Fibroblast of skin of right biceps (primary cell): Measurements from ENCODE around the gene CREBBP.

Experiments
- DNase-seq: peaks from one replicate; pipeline ENCODE4 v3.0.0-alpha.2; 2013

CREBBP gene

DNA sequence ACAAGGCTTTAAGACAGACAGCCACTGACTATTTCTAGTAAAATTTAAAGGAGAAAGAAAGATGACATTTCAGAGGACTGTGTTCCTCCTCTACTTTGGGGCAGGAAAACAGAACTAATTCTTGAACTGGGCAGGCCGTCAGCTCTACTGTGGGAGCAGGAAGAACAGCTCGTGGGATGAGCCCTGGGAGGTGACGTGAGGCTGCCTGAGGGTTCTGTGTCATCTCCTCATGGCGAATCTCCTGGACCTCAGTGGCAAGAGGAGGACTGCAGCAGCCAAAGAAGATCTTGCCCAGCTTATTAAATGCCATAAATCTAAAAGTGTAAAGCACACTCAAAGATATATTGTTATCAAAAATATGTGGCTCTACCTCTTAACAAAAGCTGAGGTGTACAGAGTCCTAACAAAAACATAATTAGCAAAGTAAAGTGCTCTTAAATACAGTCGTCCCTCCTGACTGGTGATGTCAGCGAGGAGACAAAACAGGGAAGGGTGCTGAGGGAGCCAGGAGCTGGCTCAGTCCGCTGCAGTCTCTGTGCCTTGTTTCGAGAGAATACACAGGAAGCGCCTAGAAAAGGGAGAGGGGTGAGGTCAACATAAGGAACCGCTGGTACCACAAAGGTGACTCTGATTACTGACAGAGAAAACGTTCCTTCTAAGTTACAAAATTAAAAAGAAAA lies 58.0 kb downstream of the CREBBP start:
- no peak for DNase-seq

DNA sequence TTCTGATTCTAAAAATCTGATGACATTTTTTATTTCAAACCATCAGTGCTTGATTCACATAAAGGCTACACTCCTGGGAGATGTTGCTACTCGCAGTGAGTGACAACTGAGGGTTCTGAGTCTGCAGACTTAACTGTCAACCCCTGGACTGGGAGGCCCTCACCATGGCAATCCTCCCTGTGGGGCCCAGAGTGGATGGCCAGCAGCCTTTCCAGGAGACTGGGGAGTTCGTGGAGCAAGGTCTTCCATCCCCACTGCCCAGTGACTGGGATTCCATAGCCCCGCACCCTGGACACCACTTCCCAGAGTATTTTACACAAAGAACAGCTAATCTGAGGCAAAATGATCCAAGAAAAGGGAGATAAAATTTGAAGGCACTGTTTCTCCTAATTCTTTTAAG lies 59.3 kb downstream of the CREBBP start:
- DNase-seq, result no peak

- DNase-seq, result peak; percentile 97
These were observed 60.5 kb downstream of the CREBBP start for GRCh38 chr16:3819746-3820724.

DNA sequence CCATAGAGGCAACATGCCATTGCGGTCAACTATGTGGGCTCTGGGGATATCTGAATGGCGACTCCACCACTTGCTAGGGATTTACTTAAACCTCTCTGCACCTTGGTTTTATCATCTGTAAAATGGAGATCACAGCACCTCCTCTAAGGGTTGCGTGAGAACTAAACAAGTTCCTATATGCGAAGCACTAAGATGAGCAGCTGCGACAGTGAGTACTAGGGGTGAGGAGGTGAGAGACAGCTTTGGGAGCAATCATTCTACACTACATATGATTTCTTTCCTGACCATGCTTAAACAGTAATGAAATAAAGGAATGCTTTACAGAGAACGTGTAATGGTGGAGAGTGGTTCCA lies 61.4 kb downstream of the CREBBP start:
- no peak for DNase-seq

DNA sequence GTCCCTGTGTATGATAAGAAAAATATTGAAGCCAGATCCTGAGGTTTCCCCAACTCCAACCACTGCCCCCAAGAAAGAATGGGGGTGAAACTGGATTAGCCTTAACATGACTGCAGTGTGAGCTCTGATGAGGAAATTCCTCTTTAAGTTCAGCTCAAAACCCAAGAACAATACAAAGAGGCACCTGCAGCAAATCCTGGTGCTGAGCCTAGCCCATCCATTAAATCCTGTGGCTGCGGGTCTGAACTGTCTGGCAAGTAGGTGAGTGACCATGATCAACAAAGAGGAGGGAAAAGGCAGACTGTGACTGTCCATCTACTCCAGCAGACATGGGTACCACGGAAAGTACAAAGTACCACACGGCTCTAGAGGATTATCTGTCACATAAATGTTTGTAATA lies 64.2 kb downstream of the CREBBP start:
- no peak for DNase-seq

GRCh38 chr16:3814755-3815154 lies 65.8 kb downstream of the CREBBP start:
- no peak for DNase-seq

DNA sequence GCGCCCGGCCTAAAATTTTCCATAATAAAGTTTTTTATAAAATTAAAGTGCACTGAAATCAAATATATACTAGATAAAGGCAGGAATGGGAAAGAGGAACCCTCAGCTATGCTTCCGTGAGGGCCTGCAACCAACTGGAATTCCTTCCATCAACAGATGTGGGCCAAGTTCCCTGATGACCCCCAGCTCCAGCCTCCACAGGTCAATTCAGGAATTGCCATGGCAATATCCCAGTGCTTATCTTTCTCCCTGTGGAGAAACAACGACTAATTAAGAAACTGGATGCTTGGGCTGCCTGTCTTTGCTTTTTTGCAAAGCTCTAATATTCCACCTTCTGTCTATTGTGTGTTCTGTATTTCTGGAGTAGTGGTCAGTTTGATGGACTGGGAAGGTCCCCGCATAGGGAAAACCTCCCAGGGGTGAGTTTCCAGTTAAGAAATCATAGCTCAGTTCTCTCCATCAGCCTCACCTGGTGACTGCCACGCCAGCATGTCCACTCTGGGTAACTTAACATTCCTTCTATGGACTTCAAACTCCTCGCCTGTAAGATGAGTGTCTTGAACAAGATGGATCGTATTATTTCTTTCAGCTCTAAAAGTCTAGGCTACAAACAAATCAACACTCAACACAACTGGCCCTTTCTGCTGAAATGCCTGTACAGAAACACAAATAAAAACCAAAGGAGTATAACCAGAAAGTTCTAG lies 67.9 kb downstream of the CREBBP start:
- no peak for DNase-seq

- no peak for DNase-seq
These were observed 69.7 kb downstream of the CREBBP start for GRCh38 chr16:3810818-3811217.

DNA sequence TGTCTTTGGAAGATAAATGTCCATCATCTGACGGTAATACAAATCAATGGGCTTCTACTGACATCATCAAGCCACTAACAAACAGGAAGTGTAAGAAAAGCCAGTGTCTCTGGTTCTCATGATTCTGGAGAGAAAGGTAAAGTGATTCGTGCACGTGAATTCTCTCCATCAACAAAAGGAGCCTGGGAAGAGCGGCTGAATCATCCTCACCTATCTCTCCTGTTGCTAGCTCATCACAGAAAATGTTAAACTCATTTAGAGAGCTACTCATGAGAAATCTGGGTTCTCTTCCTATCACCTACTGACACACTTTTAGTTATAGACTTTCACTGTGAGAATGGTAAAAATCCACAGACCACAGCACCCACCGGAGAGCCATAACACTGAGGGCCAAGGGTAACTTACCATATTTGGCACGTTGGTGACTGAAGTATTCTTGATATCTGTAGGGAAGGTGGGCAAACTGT lies 70.3 kb downstream of the CREBBP start:
- no peak for DNase-seq

GRCh38 chr16:3808308-3809063 lies 72.0 kb downstream of the CREBBP start:
- DNase-seq, result no peak

GRCh38 chr16:3807425-3808123 lies 72.9 kb downstream of the CREBBP start:
- no peak for DNase-seq

GRCh38 chr16:3804426-3805016 lies 76.0 kb downstream of the CREBBP start:
- DNase-seq, result no peak

GRCh38 chr16:3800477-3801270 lies 79.8 kb downstream of the CREBBP start:
- DNase-seq, result no peak

GRCh38 chr16:3800019-3800418 lies 80.5 kb downstream of the CREBBP start:
- no peak for DNase-seq

DNA sequence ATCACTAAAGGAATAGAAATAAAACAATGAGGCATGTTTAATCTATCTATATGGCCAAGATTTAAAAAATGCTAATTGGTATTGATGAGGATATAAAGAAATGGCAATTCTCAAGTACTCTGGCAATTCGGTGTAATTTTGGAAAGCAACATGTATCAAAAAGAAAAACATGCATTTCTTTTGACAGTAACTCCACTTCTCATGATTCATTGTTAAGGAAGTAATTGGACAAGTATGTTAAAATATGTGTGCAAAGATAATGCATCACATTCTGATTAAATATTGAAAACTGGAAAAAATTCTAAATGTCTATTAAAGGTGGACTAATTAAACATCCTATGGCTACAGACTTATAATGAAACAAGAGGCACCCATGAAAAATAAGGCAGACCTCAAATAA lies 81.2 kb downstream of the CREBBP start:
- DNase-seq, result no peak

GRCh38 chr16:3798838-3799237 lies 81.7 kb downstream of the CREBBP start:
- no peak for DNase-seq

DNA sequence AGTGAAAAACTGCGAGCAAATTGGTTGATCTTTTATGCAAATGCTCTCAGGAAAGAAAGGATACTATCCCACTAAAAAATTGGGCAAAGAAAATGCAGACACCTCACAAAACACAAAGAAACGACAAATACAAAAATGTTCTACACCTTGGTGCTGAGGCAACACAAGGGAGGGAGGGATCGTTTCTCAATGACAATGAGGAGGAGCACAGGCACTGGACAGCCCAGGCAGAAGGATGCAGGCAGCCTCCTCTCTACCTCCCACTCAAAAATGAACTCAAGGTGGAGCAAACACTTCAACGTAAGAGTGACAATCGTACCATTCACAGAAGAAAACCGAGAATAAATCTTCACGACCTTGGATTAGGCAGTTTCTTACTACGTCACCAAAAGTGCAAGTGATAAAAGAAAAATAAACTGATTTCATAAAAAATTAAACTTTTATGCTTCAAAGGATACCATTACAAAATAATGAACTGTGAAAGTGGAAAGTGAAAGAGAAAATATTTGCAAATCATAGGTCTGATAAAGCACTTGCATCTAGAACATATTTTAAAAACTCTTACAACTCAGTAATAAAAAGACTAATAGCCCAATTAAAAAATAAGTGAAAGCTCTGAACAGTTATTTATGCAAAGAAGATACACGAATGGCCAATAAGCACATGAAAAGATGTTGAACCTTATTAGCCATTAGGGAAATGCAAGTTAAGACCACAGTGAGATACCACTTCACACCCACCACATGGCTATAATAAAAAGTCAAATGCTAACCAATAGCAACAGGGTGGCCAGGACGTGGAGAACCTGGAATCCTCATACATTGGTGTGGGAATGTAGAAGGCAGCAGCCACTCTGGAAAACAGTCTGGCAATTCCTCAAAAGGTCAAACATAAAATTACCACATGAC lies 82.4 kb downstream of the CREBBP start:
- no peak for DNase-seq

DNA sequence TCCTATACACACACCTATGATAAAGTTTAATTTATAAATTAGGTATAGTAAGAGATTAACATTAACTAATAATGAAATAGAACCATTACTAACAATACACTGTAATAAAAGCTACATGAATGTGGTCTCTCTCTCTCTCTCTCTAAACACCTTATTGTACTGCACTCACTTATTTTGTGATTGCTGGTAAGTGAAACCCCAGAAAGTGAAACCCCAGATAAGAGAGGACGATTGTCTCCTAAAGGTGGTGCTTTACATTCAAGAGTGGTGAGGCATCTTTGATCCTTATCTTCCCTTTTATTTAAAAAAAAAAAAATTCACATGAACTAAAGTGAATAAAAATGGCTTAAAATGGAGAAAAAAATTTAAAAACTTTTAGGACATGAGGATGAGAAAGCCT lies 83.0 kb downstream of the CREBBP start:
- no peak for DNase-seq

DNA sequence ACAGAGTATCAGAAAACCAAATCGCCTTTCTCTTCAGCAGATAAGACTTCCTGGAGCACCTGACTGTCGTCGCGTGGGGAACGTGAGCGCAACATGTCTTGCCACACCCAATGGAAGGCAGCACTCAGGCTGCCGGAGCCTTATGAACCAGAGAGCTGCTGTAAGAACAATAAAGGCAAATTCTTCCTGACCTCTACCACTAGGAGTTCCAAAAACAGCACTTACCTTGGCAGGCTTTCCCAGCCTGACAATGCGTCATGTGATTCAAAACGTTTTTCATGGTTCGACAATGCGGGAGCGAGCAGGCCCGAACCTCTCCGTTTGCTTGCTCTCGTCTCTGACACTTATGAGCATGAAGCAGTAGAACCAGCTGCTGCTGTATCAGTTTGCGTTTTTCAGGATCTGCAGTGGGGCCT lies 87.3 kb downstream of the CREBBP start:
- DNase-seq, result peak; percentile 5
